CD4-positive, alpha-beta T cell treated with Interleukin-2 at 100 ng/mL for 4 hours (primary cell): ENCODE results near the gene GP9.
"Not testable (repeated sequence)": the region's sequence is repeated elsewhere in the genome, so short reads cannot be mapped to it uniquely, and the experiment has no call there.

Source experiments
- DNase-seq: peaks from one replicate; pipeline ENCODE4 v3.0.0-alpha.2; 2020; ENCODE audit warnings: low spot score

Gene GP9

DNA sequence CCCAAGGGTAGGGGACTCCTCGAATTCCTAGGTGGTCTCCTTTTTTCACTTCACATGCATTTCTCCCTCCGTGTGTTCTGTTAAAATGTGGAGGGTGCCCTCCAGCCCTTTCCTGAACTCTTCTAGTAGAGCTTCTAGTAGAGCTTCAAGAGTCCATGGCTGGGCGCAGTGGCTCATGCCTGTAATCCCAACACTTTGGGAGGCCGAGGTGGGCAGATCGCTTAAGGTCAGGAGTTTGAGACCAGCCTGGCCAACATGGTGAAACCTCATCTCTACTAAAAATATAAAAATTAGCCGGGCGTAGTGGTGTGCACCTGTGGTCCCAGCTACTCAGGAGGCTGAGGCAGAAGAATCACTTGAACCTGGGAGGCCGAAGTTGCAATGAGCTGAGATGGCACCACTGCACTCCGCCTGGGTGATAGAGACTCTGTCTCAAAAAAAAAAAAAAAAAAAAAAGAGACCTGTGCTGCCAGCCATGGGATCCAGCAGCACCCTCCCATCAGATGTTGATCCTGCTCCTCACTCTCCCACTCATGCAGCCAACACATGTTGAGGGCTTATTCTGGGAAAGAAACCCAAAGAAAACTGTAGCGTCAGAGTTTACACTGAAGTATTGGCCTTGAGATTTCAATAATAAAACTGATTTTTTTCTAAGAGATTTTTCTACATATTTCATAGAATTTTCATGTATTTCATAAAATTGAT is 50.6 kb downstream of the GP9 start:
- not testable (repeated sequence) for DNase-seq
